Smooth muscle cell of bladder (primary cell): Measurements from ENCODE around the gene BICDL1. TPM values are rescaled to one million over a fixed set of nuclear protein-coding genes. Genes with fewer than 3 reads are reported as not detected.

Experiments used
- total RNA-seq: library from RNA; depleted of rRNA; stranded (reverse); fragments of >200 nt; gene quantifications from 2 replicates; pipeline ENCODE4 v1.2.3, GENCODE V29; 2014

BICDL1 gene
- total RNA-seq: not detected in 2 replicates

DNA sequence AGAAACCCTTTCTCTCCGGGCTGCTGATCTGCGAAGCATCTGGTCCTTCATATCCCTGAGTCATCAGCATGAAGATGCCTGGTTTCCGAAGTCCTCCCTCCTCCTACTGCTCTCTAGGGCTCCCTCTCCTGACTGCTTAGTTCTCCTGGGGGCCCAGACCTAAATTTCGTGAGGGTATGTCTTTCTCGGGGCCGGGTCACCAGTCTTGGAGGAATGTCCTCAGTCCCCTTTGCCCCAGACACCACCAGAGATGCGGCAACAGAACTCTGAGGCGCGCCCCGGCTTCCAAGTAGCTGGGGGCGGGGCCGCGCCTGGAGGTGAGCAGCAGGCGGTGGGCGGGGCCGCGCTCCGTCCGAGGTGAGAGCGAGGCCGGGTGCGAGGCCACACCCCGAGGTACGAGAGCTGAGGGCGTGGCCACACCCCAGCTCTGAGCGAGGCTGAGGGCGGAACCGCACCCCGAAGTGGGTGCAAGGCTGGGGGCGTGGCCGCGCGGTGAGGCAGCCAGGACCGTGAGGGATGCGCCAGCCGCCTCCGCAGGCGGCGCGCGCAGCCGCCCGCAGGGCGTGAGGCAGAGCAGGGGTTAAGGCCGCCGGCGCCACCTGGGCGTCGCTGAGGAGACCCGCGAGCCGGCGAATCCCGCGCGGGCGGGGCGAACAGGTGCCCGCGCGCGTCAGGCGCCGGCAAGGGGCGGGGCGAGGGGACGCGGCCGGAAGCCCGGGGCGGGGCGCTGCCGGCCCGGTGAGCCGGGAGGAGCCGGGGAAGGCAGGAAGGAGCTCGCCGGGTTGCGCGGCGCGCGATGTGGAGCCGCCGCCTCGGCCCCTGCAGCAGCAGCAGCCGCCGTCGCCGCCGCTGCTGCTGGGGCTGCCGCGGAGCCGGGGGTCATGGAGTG is at the start of gene BICDL1:
TSS of gene BICDL1 (plus strand) at position 765 of the 889 bp plus-strand sequence. CDS start 633 bp downstream, outside the sequence.

DNA sequence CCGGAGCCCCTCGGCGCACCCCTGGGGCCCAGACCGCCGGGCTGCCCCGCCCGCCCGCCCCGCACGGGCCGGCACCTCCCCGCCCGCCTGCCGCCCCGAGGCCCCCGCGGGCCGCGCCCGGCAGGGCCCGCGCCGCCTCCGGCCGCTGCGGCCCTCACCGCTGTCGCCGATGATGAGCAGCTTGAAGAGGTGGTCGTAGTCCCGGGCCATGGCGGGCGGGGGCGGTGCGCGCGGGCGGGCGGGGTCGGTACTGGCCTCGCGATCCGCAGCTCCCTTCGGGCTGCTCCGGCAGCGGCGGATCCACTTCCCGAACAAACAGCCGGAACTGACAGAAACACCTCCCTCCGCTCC is 127.4 kb downstream of the BICDL1 start, which contains the start of gene RAB35:
TSS of gene RAB35 (minus strand) at position 313 of the 351 bp plus-strand sequence. CDS start at position 210, 103 bp downstream.

Other genes starting within 250 kb of the BICDL1 start
- 2.8 and 5.1 TPM in 2 replicates for gene CIT, start 111.9 kb upstream of the BICDL1 start, total RNA-seq
- gene RAB35, start 127.5 kb downstream of the BICDL1 start, total RNA-seq: 23.5 and 28.8 TPM in 2 replicates
- gene GCN1, start 205.5 kb downstream of the BICDL1 start, total RNA-seq: 72.4 and 102 TPM in 2 replicates
- 3,887 and 5,015 TPM in 2 replicates for gene RPLP0, start 211.9 kb downstream of the BICDL1 start, total RNA-seq